Mammary microvascular endothelial cell (primary cell): ENCODE measurements around the gene NKX3-2. TPM values are rescaled to one million over a fixed set of nuclear protein-coding genes. Genes with fewer than 3 reads are reported as not detected.

Experiments
- total RNA-seq: library from RNA; depleted of rRNA; stranded (reverse); fragments of >200 nt; gene quantifications from 2 replicates; pipeline ENCODE4 v1.2.3, GENCODE V29; 2015

NKX3-2 gene
- total RNA-seq: not detected in 2 replicates

GRCh38 chr4:13543839-13544605 is at the start of gene NKX3-2:
Gene NKX3-2 (minus strand): TSS chr4:13544508. CDS start chr4:13544414, 94 bp downstream.

Other genes with a start within 250 kb of the NKX3-2 start
- gene RAB28, start 60.2 kb downstream of the NKX3-2 start, total RNA-seq: 16.2 and 16.9 TPM in 2 replicates
- gene BOD1L1, start 83.2 kb upstream of the NKX3-2 start, total RNA-seq: 16.5 and 18.3 TPM in 2 replicates